Smooth muscle cell (in vitro differentiated cells): ENCODE results near the gene TMBIM6. TPM values are rescaled to one million over a fixed set of nuclear protein-coding genes. Genes with fewer than 3 reads are reported as not detected.
A peak's percentile ranks its signal among the peaks of the same experiment; 100 is the strongest.

ENCODE experiments used
- DNase-seq: peaks from one replicate; lab custom pipeline; 2025; ENCODE audit not compliant: unreplicated experiment; lab: John Stamatoyannopoulos, UW
- H2AFZ ChIP-seq: fragments of 200-600 bp; sonication (generic); 2 replicates; pipeline ENCODE4 v1.6.0; 2016; ENCODE audit warnings: antibody characterized with exemption, low read depth, mild to moderate bottlenecking
- H3F3A ChIP-seq: fragments of 200-600 bp; sonication (generic); 2 replicates; pipeline ENCODE4 v1.6.0; 2017; ENCODE audit warnings: antibody characterized with exemption, low read depth
- H3K27ac ChIP-seq: fragments of 200-600 bp; sonication (generic); 2 replicates; pipeline ENCODE4 v1.5.1; 2016; ENCODE audit warnings: low read depth, mild to moderate bottlenecking
- H3K27me3 ChIP-seq: fragments of 200-600 bp; sonication (generic); 2 replicates; pipeline ENCODE4 v1.6.1; 2016; ENCODE audit warnings: low read depth, mild to moderate bottlenecking
- H3K36me3 ChIP-seq: fragments of 200-600 bp; sonication (generic); 2 replicates; pipeline ENCODE4 v1.5.1; 2016; ENCODE audit warnings: low read depth
- H3K4me1 ChIP-seq: fragments of 200-600 bp; sonication (generic); 2 replicates; pipeline ENCODE4 v1.5.1; 2016; ENCODE audit warnings: low read depth
- H3K4me2 ChIP-seq: fragments of 200-600 bp; sonication (generic); 2 replicates; pipeline ENCODE4 v1.6.0; 2016; ENCODE audit warnings: mild to moderate bottlenecking
- H3K4me3 ChIP-seq: fragments of 200-600 bp; sonication (generic); 2 replicates; pipeline ENCODE4 v1.5.1; 2016; ENCODE audit warnings: mild to moderate bottlenecking
- H3K79me2 ChIP-seq: fragments of 200-600 bp; sonication (generic); 2 replicates; pipeline ENCODE4 v1.6.0; 2016; ENCODE audit warnings: low read depth, mild to moderate bottlenecking
- H3K9ac ChIP-seq: fragments of 200-600 bp; sonication (generic); 2 replicates; pipeline ENCODE4 v1.6.0; 2016; ENCODE audit warnings: low read depth
- H3K9me3 ChIP-seq: fragments of 200-600 bp; sonication (generic); replicated peaks from 2 replicates; pipeline ENCODE4 v1.5.1; 2016; ENCODE audit warnings: low read depth
- H4K20me1 ChIP-seq: fragments of 200-600 bp; sonication (generic); 2 replicates; pipeline ENCODE4 v1.6.0; 2016; ENCODE audit warnings: low read depth
- CTCF ChIP-seq: fragments of 200-600 bp; sonication (generic); IDR thresholded peaks from 2 replicates; pipeline ENCODE4 v1.5.1; 2017; ENCODE audit warnings: borderline replicate concordance, mild to moderate bottlenecking, antibody characterized with exemption; ENCODE audit not compliant: insufficient read depth, poor library complexity, severe bottlenecking
- WGBS: methylation state at CpG from one replicate; pipeline ENCODE4 v1.1.7; 2016; ENCODE audit warnings: low lambda C conversion rate; 5-methylcytosine and 5-hydroxymethylcytosine counted together
- polyA plus RNA-seq: library from polyadenylated mRNA; unstranded; fragments of >200 nt; fragmentation: Nextera tagmentation; extraction: Ambion mirVana; gene quantifications from 2 replicates; pipeline ENCODE4 v1.2.1, GENCODE V29; 2016
- total RNA-seq: library from RNA; depleted of rRNA; stranded (reverse); fragments of >200 nt; gene quantifications from 2 replicates; pipeline ENCODE4 v1.2.3, GENCODE V29; 2014

TMBIM6 gene, protein sequence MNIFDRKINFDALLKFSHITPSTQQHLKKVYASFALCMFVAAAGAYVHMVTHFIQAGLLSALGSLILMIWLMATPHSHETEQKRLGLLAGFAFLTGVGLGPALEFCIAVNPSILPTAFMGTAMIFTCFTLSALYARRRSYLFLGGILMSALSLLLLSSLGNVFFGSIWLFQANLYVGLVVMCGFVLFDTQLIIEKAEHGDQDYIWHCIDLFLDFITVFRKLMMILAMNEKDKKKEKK
- total RNA-seq (677 and 679 TPM in 2 replicates), polyA plus RNA-seq (611 and 663 TPM in 2 replicates)

GRCh38 chr12:49740930-49741881 is at the start of gene TMBIM6:
TSS of gene TMBIM6 (plus strand) at chr12:49741557. CDS start at chr12:49752494, 10,937 bp downstream.
- H3K4me1 ChIP-seq, result peaks cover 20% of the 10 kb centered on the region
- H2AFZ ChIP-seq, result peak within 1 kb of the TSS; percentile 90
- no peaks in the 10 kb centered on the region for H3K9me3 ChIP-seq
- H3K27me3 ChIP-seq, result no peaks in the 10 kb centered on the region
- WGBS, result 5% methylated on average over 45 of the region's 50 CpGs
- peak within 1 kb of the TSS; percentile 98 for H3K27ac ChIP-seq
- peak; percentile 92 for DNase-seq
- peaks cover 45% of the 10 kb centered on the region for H4K20me1 ChIP-seq
- H3K36me3 ChIP-seq, result no peaks in the 10 kb centered on the region
- H3K79me2 ChIP-seq, result peaks cover 46% of the 10 kb centered on the region
- peak within 1 kb of the TSS; percentile 99 for H3K9ac ChIP-seq
- peak within 1 kb of the TSS; percentile 95 for H3K4me2 ChIP-seq
- no peaks in the 10 kb centered on the region for H3F3A ChIP-seq
- peak within 1 kb of the TSS; percentile 78 for H3K4me3 ChIP-seq
- TF ChIP-seq CTCF, result peak; percentile 82

DNA sequence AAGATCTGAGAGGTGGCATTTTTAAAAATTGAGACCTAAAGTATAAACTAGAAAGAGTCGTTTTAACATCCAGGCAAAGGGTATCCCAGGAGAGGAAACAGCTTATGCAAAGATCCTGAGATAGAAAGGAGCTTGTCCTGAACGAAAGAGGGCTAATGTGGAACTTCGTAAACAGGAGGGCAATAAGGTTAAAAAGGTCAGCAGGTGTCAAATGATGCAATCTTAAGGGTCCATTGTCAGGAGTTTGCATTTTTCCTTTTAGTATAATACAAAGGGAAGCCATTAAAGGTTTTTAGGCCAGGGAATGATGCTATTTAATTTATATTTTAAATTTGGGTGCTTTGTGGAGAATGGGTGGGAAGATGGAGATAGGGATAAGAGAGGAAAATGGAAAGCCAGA is 48.5 kb upstream of the TMBIM6 start:
- no peak overlapping the region for H2AFZ ChIP-seq
- peaks cover 7% of the 10 kb centered on the region for H3K4me1 ChIP-seq
- H3K36me3 ChIP-seq, result no peaks in the 10 kb centered on the region
- no peaks in the 10 kb centered on the region for H3F3A ChIP-seq
- no peak overlapping the region for H3K9ac ChIP-seq
- H3K9me3 ChIP-seq, result no peaks in the 10 kb centered on the region
- no peak overlapping the region for H3K4me2 ChIP-seq
- no peak for TF ChIP-seq CTCF
- WGBS, result 84% methylated on average over 3 of the region's 3 CpGs
- peaks cover 93% of the 10 kb centered on the region for H3K79me2 ChIP-seq
- no peaks in the 10 kb centered on the region for H3K27me3 ChIP-seq
- no peak overlapping the region for H3K4me3 ChIP-seq
- H4K20me1 ChIP-seq, result peaks cover 39% of the 10 kb centered on the region
- DNase-seq, result no peak
- H3K27ac ChIP-seq, result no peak overlapping the region

- peaks cover 17% of the 10 kb centered on the region for H3K4me1 ChIP-seq
- peaks cover 39% of the 10 kb centered on the region for H4K20me1 ChIP-seq
- no peak overlapping the region for H3K9ac ChIP-seq
- H2AFZ ChIP-seq, result no peak overlapping the region
- H3K9me3 ChIP-seq, result no peaks in the 10 kb centered on the region
- H3K79me2 ChIP-seq, result peaks cover 88% of the 10 kb centered on the region
- no peak overlapping the region for H3K4me3 ChIP-seq
- no peak overlapping the region for H3K4me2 ChIP-seq
- no peak for DNase-seq
- H3K36me3 ChIP-seq, result no peaks in the 10 kb centered on the region
- H3K27ac ChIP-seq, result no peak overlapping the region
- 96% methylated on average over 8 of the region's 8 CpGs for WGBS
- no peaks in the 10 kb centered on the region for H3F3A ChIP-seq
- H3K27me3 ChIP-seq, result no peaks in the 10 kb centered on the region
- TF ChIP-seq CTCF, result no peak
Observed at GRCh38 chr12:49693931-49694444, 47.4 kb upstream of the TMBIM6 start.
